ENCODE measurements around the gene COPB1.

COPB1 gene

GRCh38 chr11:14463623-14464022 lies 36.0 kb downstream of the COPB1 start:
- H3K4me1 Mint-ChIP-seq (ENCODE audit: low read depth), result peaks cover 18% of the 10 kb centered on the region
- no peak for DNase-seq (ENCODE audit: low spot score)
- no peaks in the 10 kb centered on the region for H3K9me3 Mint-ChIP-seq
- H3K36me3 Mint-ChIP-seq (ENCODE audit: low read depth), result peaks cover 37% of the 10 kb centered on the region
- H3K4me3 Mint-ChIP-seq, result no peak overlapping the region
- H3K27ac Mint-ChIP-seq, result no peak overlapping the region
- no peaks in the 10 kb centered on the region for H3K27me3 Mint-ChIP-seq (ENCODE audit: low read depth)

- H3K4me1 Mint-ChIP-seq (ENCODE audit: low read depth), result no peaks in the 10 kb centered on the region
- H3K36me3 Mint-ChIP-seq (ENCODE audit: low read depth), result peaks cover 36% of the 10 kb centered on the region
- no peak overlapping the region for H3K27ac Mint-ChIP-seq
- H3K4me3 Mint-ChIP-seq, result no peak overlapping the region
- no peaks in the 10 kb centered on the region for H3K27me3 Mint-ChIP-seq (ENCODE audit: low read depth)
- DNase-seq (ENCODE audit: low spot score), result no peak
- H3K9me3 Mint-ChIP-seq, result no peaks in the 10 kb centered on the region
These were observed 39.5 kb downstream of the COPB1 start for GRCh38 chr11:14460147-14460546.

DNA sequence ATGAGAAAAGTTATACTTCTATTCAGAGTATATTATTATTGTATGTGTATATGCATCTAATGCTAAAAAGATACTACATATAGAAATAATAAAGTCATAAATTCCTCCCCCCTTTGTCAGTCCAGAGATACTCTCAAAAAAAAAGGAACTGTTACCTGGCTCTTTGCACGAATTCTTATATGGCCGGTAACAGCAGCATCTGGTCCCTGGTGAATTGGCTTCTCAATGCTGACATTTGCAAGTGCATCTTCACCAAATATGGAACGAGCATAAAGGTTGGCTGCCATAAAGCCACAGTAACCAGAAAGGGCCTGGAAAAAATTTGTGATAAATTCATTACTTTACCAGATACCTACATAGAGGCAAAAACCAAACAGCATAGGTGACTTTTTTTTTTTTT lies 41.2 kb downstream of the COPB1 start:
- H3K4me3 Mint-ChIP-seq, result no peak overlapping the region
- H3K27ac Mint-ChIP-seq, result no peak overlapping the region
- H3K27me3 Mint-ChIP-seq (ENCODE audit: low read depth), result no peaks in the 10 kb centered on the region
- H3K4me1 Mint-ChIP-seq (ENCODE audit: low read depth), result peaks cover 2% of the 10 kb centered on the region
- no peaks in the 10 kb centered on the region for H3K9me3 Mint-ChIP-seq
- H3K36me3 Mint-ChIP-seq (ENCODE audit: low read depth), result peaks cover 38% of the 10 kb centered on the region
- DNase-seq (ENCODE audit: low spot score), result no peak

GRCh38 chr11:14455648-14456430 lies 43.8 kb downstream of the COPB1 start:
- H3K27me3 Mint-ChIP-seq (ENCODE audit: low read depth), result no peaks in the 10 kb centered on the region
- H3K36me3 Mint-ChIP-seq (ENCODE audit: low read depth), result peaks cover 44% of the 10 kb centered on the region
- no peaks in the 10 kb centered on the region for H3K9me3 Mint-ChIP-seq
- H3K4me3 Mint-ChIP-seq, result no peak overlapping the region
- peaks cover 7% of the 10 kb centered on the region for H3K4me1 Mint-ChIP-seq (ENCODE audit: low read depth)
- DNase-seq (ENCODE audit: low spot score), result no peak
- H3K27ac Mint-ChIP-seq, result no peak overlapping the region

DNA sequence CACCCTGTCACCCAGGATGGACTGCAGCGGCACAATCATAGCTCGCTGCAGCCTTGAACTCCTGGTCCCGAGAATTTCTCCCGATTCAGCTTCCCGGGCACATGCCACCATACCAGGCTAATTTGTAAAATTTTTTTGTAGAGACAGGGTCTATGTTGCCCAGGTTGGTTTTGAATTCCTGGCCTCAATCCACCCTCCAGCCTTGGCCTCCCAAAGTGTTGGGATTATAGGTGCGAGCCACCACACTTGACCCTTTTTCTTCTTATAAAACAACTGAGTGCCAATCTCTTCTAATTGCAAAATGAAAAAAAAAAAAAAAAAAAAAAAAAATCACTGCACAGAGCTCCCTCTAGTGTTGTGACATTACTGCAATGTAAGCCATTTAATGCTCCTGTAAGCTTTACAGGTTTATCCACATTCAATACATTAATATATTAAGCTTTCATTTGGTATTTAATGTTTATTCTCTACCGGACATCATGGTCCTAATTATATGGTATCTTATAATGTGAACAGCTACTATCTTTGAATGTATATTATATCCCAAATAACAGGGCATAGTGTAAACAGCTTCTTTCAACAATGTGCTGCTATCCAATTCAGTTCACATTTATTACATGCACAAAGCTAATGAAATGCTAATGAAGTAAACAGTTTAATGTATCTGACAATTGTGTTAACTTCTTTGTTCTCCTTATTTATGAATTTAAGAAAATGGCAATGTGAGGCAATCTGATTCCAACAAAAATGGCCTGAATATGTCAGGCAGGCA lies 44.6 kb downstream of the COPB1 start:
- no peaks in the 10 kb centered on the region for H3K27me3 Mint-ChIP-seq (ENCODE audit: low read depth)
- DNase-seq (ENCODE audit: low spot score), result no peak
- no peak overlapping the region for H3K27ac Mint-ChIP-seq
- H3K36me3 Mint-ChIP-seq (ENCODE audit: low read depth), result peaks cover 41% of the 10 kb centered on the region
- no peak overlapping the region for H3K4me3 Mint-ChIP-seq
- H3K4me1 Mint-ChIP-seq (ENCODE audit: low read depth), result peaks cover 7% of the 10 kb centered on the region
- no peaks in the 10 kb centered on the region for H3K9me3 Mint-ChIP-seq

- peaks cover 26% of the 10 kb centered on the region for H3K36me3 Mint-ChIP-seq (ENCODE audit: low read depth)
- H3K27ac Mint-ChIP-seq, result no peak overlapping the region
- no peak overlapping the region for H3K4me3 Mint-ChIP-seq
These were observed 47.8 kb downstream of the COPB1 start for GRCh38 chr11:14451825-14452224.

DNA sequence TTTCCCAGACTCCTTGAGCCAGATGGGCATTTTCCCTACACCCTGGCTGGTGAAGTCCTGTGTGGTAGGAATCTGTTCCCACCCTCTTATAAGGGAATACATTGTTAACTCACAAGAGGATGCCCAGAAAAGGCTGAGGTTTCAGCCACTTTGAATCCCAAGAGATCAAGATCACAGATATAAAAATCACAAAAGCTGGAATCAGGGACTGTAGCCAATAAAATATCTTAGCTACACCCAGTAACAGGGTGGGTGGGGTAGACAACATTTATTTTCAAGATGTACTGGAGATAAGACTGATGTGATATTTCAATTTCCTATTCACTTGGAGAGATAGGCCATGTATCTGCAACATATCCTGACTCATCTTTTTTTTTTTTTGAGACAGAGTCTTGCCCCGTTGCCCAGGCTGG lies 50.3 kb downstream of the COPB1 start:
- H3K9me3 Mint-ChIP-seq, result no peaks in the 10 kb centered on the region

More at GRCh38 chr11:14451825-14452224, 47.8 kb downstream of the COPB1 start:
- Mint-ChIP-seq H3K27me3 (ENCODE audit: low read depth) (no peaks in the 10 kb centered on the region), H3K9me3 (no peaks in the 10 kb centered on the region), H3K4me1 (ENCODE audit: low read depth) (peaks cover 23% of the 10 kb centered on the region)
- no peak for DNase-seq (ENCODE audit: low spot score)

DNA sequence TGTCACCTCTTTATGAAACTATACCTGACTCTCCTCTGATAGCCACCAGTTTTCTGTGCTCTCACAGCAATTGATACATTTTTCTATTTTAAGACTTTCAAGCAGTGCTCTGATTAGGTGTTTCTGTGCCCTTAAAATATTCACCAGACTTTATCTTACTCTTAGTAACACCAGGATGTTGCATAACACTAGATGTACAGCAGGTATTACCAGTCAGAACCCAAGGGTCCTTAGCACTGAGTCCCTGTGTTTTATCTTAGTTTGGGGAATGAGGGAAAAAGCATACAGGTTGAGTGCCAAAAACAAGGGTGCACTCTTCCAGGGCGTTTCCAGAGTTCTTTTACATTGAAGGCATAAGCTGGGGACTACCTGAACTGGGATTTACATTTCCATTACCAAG lies 51.4 kb downstream of the COPB1 start:
- Mint-ChIP-seq H3K27ac (no peak overlapping the region), H3K4me3 (no peak overlapping the region), H3K36me3 (ENCODE audit: low read depth) (peaks cover 18% of the 10 kb centered on the region), H3K27me3 (ENCODE audit: low read depth) (no peaks in the 10 kb centered on the region), H3K9me3 (no peaks in the 10 kb centered on the region), H3K4me1 (ENCODE audit: low read depth) (peaks cover 30% of the 10 kb centered on the region)
- DNase-seq (ENCODE audit: low spot score), result no peak

More for the DNA sequence above, 50.3 kb downstream of the COPB1 start:
- DNase-seq (ENCODE audit: low spot score), result no peak
- Mint-ChIP-seq H3K36me3 (ENCODE audit: low read depth) (peaks cover 18% of the 10 kb centered on the region), H3K4me1 (ENCODE audit: low read depth) (peaks cover 30% of the 10 kb centered on the region), H3K27me3 (ENCODE audit: low read depth) (no peaks in the 10 kb centered on the region), H3K27ac (no peak overlapping the region), H3K4me3 (no peak overlapping the region)

- Mint-ChIP-seq H3K9me3 (no peaks in the 10 kb centered on the region), H3K4me1 (ENCODE audit: low read depth) (peaks cover 26% of the 10 kb centered on the region), H3K4me3 (no peak overlapping the region), H3K27ac (no peak overlapping the region), H3K27me3 (ENCODE audit: low read depth) (no peaks in the 10 kb centered on the region), H3K36me3 (ENCODE audit: low read depth) (peaks cover 13% of the 10 kb centered on the region)
- no peak for DNase-seq (ENCODE audit: low spot score)
These were observed 52.9 kb downstream of the COPB1 start for GRCh38 chr11:14446701-14447169.

DNA sequence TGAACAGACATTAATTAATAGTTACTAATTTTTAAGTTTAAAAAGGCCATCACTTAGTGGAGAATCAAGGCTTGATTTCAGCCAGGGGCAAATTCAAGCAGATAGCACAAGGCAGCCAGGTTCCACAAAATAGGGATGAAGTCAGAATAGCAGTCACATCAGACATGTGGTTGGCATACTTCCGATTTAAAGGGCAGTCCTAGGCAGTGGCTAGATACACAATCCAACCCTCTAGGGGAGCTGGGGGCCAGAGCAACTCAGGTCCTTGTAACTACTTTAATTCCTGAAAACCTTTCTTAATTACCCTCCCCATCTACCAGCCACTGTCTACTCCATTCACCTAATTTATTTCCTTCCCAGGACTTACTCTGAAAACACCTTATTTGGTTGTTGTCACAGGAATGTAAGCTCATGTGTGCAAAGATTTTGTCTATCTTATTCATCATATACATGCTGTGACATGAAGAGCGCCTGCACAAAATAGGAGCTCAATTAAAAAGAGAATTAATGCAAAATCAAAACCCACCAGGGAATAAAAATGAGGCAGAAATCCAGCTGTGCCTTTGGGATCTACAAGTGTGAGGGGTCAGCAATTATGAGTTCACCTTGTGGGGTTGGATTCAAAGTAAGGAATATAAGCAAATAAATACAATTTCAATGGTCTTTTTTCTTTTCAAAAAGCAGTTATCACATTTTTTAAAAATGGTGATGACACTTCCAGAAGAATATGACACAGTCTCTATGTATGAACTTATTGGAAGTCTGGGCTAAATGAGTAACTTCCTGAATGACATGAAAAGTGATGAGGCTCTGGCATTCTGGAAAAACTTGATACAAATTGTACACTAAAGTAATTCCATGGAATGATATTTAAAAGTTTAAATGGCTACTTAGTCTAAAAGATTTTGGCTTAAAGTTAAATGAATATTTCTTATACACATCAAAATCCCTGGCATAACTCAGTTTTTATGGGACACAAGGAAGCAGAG lies 53.8 kb downstream of the COPB1 start:
- no peaks in the 10 kb centered on the region for H3K9me3 Mint-ChIP-seq
- H3K4me1 Mint-ChIP-seq (ENCODE audit: low read depth), result peaks cover 24% of the 10 kb centered on the region
- no peaks in the 10 kb centered on the region for H3K27me3 Mint-ChIP-seq (ENCODE audit: low read depth)
- DNase-seq (ENCODE audit: low spot score), result no peak
- H3K36me3 Mint-ChIP-seq (ENCODE audit: low read depth), result peaks cover 9% of the 10 kb centered on the region
- no peak overlapping the region for H3K4me3 Mint-ChIP-seq
- H3K27ac Mint-ChIP-seq, result no peak overlapping the region

DNA sequence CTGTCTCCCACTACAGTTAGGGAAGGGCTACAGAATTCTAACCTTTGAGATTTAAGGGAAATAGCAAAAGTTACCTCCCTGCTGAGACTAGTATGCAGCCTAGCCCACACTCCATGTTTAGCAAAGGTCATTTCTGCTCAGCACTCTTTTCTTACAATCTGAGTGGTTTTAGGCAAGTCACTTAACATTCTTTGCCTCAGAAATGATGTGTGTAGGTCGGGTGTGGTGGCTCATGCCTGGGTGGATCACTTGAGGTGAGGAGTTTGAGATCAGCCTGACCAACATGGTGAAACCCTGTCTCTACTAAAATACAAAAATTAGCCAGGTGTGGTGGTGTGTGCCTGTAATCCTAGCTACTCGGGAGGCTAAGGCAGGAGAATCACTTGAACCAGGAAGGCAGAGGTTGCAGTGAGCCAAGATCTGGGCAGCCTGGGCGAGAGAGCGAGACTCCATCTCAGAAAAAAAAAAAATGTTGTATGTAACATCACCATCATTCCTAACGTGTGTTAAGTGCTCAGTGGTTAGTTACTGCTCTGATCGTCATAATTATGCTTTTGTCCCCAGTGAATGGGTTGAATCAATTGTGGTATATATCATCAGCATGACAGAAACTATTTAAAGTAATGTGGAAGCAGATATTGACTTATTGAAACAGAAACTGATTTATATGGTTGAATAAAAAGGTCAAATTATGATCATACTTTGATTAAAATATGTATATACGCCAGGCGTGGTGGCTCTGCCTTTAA lies 55.0 kb downstream of the COPB1 start:
- peaks cover 21% of the 10 kb centered on the region for H3K4me1 Mint-ChIP-seq (ENCODE audit: low read depth)
- H3K36me3 Mint-ChIP-seq (ENCODE audit: low read depth), result peaks cover 5% of the 10 kb centered on the region
- H3K27me3 Mint-ChIP-seq (ENCODE audit: low read depth), result no peaks in the 10 kb centered on the region
- no peak for DNase-seq (ENCODE audit: low spot score)
- H3K9me3 Mint-ChIP-seq, result no peaks in the 10 kb centered on the region
- H3K4me3 Mint-ChIP-seq, result no peak overlapping the region
- no peak overlapping the region for H3K27ac Mint-ChIP-seq

DNA sequence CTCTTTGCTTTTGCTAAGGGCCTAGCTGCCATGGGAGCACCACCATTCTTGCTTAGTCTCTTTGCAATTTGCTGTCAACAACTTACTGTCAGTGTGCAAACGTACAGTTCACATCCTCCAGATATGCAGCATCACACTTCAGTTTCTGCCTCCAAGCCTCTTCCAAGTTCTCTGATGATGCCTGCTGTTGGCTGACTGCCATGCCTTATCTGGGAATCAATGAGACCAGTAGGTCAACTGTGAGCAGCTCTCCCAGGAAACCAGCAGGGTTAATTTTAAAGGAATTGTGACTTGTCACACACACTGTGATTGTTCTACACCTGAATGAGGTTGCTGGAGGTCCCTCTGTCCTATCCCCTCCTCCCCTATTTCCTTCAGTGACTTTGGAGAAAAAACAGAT lies 56.0 kb downstream of the COPB1 start:
- Mint-ChIP-seq H3K9me3 (no peaks in the 10 kb centered on the region), H3K36me3 (ENCODE audit: low read depth) (peaks cover 9% of the 10 kb centered on the region), H3K4me3 (no peak overlapping the region), H3K27me3 (ENCODE audit: low read depth) (no peaks in the 10 kb centered on the region), H3K4me1 (ENCODE audit: low read depth) (peaks cover 25% of the 10 kb centered on the region), H3K27ac (no peak overlapping the region)
- DNase-seq (ENCODE audit: low spot score), result no peak

Data from T-helper 2 cell treated with Interferon-gamma antibody and Interleukin-4, amounts not matched to agents 5 μg/mL and 100 μg/mL, for 36 hours (primary cell).